ENCODE data around the gene MIGA1. TPM values are rescaled to one million over a fixed set of nuclear protein-coding genes. Genes with fewer than 3 reads are reported as not detected.
A peak's percentile ranks its signal among the peaks of the same experiment; 100 is the strongest.

MIGA1 gene
- total RNA-seq, 2 experiments from 2014 or later = 9.9 to 10.7 TPM

DNA sequence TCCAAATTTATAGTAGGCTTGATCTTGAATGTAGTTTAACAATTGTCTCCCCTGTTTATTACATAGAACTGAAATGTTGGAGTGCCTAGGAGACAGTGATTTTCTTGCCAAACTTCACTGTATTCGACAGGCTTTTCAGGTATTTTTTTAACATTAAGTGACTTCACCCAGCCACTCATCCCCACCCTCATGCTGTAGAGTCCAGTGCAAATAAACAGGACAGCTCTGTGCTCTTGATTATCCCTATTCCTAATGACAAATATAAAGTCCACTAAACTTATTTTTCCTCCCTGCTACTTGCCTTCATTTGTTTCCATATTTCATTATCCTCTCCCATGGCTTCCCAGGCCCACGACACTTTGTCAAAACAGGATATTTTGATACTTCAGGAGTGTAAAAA, 79.8 kb downstream of the MIGA1 start:
- CTCF ChIA-PET = no interaction called here
- ATAC-seq (no peak), DNase-seq (no peak)
- Mint-ChIP-seq H3K27ac (no peak overlapping the region), H3K36me3 (ENCODE audit: low read depth) (peaks cover 39% of the 10 kb centered on the region), H3K27me3 (ENCODE audit: low read depth) (no peaks in the 10 kb centered on the region), H3K4me1 (ENCODE audit: low read depth) (peaks cover 5% of the 10 kb centered on the region), H3K4me3 (no peak overlapping the region), H3K9me3 (ENCODE audit: insufficient read depth) (peaks cover 11% of the 10 kb centered on the region)
- POLR2A ChIA-PET = no interaction called here

DNA sequence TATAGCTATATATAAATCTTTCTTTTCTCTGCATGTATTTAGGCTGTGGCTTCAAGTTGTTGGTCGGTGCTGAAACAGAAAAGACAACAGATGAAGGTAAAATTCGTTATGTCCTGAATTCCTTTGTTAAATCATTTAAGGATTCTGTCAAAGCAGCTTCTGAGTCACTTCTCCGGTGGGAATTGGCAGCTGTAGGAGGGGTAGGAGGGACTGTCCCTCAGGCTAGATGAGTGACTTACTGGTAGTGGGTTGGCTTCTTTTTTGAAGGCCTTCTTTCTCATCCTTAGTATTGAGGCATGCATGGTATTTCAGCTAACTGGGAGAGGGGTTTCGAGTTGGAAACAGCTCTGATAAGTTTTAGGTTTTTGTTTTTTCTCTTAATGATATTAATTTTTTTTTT, 86.8 kb downstream of the MIGA1 start:
- H3K27me3 Mint-ChIP-seq (ENCODE audit: low read depth) = no peaks in the 10 kb centered on the region
- H3K27ac Mint-ChIP-seq = no peak overlapping the region
- DNase-seq = no peak
- no peaks in the 10 kb centered on the region for H3K4me1 Mint-ChIP-seq (ENCODE audit: low read depth)
- no peak for ATAC-seq
- H3K9me3 Mint-ChIP-seq (ENCODE audit: insufficient read depth) = no peaks in the 10 kb centered on the region
- CTCF ChIA-PET = no interaction called here
- H3K36me3 Mint-ChIP-seq (ENCODE audit: low read depth) = peaks cover 20% of the 10 kb centered on the region
- POLR2A ChIA-PET = no interaction called here
- no peak overlapping the region for H3K4me3 Mint-ChIP-seq

DNA sequence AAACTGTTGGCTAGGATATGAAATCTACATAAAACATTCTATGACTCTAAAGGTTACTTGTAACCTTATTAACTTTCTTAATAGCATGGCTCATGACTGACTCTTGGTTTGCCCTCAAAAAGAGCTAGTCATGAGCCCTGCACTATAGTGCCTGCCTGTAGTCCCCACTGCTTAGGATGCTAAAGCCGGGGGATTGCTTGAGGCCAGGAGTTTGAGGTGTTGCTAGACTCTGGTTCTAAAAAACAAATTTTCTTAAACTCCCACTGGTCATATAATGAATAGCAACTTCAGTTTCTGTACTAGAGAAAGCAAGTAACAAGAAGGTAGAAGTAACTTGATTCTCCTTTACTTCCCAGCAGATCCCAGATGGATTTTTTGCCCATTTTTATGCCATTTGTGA, 93.2 kb downstream of the MIGA1 start:
- Mint-ChIP-seq H3K27me3 (ENCODE audit: low read depth) (no peaks in the 10 kb centered on the region), H3K4me3 (no peak overlapping the region), H3K27ac (no peak overlapping the region), H3K9me3 (ENCODE audit: insufficient read depth) (no peaks in the 10 kb centered on the region), H3K36me3 (ENCODE audit: low read depth) (peaks cover 6% of the 10 kb centered on the region), H3K4me1 (ENCODE audit: low read depth) (no peaks in the 10 kb centered on the region)
- DNase-seq (no peak), ATAC-seq (no peak)
- CTCF ChIA-PET = no interaction called here
- POLR2A ChIA-PET = no interaction called here

DNA sequence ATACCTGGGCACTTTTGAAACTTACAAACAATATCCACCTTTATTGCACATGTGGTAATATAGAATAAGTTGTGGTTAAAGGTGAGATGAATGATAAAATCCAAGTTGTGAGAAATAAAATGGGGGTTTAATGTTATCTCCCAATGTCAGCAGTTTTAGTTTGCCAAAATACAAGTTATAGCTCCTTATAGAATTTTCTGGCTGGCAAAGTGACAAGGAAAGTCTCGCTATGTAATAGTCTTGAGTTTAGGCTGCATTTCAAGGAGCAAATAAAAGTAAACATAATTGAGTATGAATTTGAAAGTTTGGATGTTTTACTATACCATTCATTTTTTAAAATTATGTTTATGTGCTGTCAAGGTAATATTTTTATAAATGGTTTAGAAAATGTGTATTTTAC, 94.0 kb downstream of the MIGA1 start:
- ChIA-PET CTCF (no interaction called here), POLR2A (no interaction called here)
- ATAC-seq (no peak), DNase-seq (no peak)
- Mint-ChIP-seq H3K9me3 (ENCODE audit: insufficient read depth) (no peaks in the 10 kb centered on the region), H3K27ac (no peak overlapping the region), H3K27me3 (ENCODE audit: low read depth) (no peaks in the 10 kb centered on the region), H3K4me3 (no peak overlapping the region), H3K36me3 (ENCODE audit: low read depth) (peaks cover 4% of the 10 kb centered on the region), H3K4me1 (ENCODE audit: low read depth) (no peaks in the 10 kb centered on the region)

DNA sequence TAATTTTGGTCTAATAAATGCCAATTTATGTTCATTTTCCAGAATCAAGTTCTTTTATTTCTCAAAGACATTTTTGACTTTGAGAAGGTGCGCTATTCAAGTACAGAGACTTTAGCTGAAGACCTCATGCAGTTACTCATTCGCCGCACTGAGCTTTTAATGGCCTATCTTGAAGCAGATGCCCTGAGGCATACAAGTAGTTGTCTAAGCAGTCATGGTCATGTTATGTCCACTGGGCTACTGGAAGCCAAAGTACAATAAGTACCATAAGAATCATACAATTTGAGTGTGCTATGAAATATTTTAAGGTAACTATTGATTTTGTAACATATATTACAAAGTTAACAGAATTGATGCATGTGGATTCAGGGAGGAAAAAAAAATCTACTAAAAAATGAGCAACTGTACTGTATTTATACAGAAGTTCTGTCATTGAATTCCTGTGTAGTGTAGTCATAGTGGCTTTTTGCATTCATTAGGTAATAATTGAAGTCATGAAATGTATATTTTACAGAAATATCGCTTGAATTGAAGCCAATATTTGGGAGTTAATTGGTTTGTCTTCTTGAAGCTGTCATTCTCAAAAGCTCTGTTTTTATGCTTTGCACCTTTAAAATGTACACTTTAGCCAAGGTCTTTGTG, 95.5 kb downstream of the MIGA1 start:
- Mint-ChIP-seq H3K27me3 (ENCODE audit: low read depth) (no peaks in the 10 kb centered on the region), H3K4me3 (no peak overlapping the region), H3K36me3 (ENCODE audit: low read depth) (no peaks in the 10 kb centered on the region), H3K27ac (no peak overlapping the region), H3K4me1 (ENCODE audit: low read depth) (no peaks in the 10 kb centered on the region), H3K9me3 (ENCODE audit: insufficient read depth) (no peaks in the 10 kb centered on the region)
- DNase-seq = no peak
- POLR2A ChIA-PET = no interaction called here
- CTCF ChIA-PET = no interaction called here
- ATAC-seq = no peak

DNA sequence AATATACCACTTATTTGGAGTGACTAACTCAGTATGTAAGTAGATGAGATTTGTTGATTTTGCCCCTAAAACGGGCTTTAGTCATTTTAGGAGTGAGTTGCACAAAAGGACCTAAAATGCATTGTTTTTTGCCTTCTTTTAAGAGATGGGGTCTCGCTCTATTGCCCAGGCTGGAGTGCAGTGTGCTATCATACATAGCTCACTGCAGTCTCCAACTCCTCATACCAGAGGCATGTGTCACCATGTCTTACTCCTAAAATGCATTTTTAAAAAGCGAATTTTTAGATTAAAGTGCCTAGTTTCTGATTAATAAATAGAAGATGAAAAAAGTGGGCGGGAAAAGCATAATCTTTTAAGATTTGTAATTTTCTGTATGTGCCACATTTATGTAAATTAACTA, 97.4 kb downstream of the MIGA1 start:
- CTCF ChIA-PET = no interaction called here
- Mint-ChIP-seq H3K27ac (no peak overlapping the region), H3K27me3 (ENCODE audit: low read depth) (no peaks in the 10 kb centered on the region), H3K4me3 (no peak overlapping the region), H3K36me3 (ENCODE audit: low read depth) (no peaks in the 10 kb centered on the region), H3K4me1 (ENCODE audit: low read depth) (no peaks in the 10 kb centered on the region), H3K9me3 (ENCODE audit: insufficient read depth) (no peaks in the 10 kb centered on the region)
- POLR2A ChIA-PET = no interaction called here
- ATAC-seq = no peak
- DNase-seq = no peak

DNA sequence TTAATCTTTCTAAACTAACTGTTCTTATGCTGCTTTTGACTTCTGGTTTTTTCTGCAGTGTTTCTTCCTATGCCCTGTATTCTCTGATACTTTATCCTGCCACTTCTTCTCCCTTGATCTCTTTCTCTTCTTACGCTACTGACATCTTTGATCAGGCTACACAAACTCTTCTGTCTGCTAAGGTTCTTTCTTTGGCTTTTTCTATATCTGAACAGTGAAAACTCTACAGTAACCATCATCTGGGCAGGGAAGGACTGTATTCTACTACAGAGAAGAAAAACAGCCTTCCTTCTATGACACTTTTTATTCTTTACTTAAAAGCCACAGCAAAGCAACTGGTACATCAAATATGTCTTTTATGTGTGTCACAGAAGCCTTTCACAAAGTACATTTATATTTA, 101.6 kb downstream of the MIGA1 start:
- no peak for ATAC-seq

DNA sequence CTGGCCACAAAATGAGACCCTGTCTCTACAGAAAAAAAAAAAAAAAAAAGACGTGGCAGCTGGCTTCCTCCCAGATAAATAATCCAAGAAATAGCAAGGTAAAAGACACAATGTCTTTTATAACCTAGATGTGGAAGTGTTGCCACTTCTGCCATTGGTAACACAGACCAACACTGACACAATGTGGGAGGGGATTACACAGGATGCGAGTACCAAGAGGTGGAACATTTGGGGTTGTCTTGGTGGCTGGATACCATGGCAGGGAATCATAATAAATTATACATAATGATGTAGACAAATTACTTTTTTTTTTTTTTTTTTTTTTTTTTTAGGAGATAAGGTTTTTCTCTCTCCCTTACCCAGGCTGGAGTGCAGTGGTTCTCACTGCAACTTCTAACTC, 103.0 kb downstream of the MIGA1 start:
- Mint-ChIP-seq H3K9me3 (ENCODE audit: insufficient read depth) (no peaks in the 10 kb centered on the region), H3K27ac (no peak overlapping the region), H3K4me3 (no peak overlapping the region), H3K27me3 (ENCODE audit: low read depth) (no peaks in the 10 kb centered on the region), H3K36me3 (ENCODE audit: low read depth) (peaks cover 4% of the 10 kb centered on the region), H3K4me1 (ENCODE audit: low read depth) (no peaks in the 10 kb centered on the region)
- POLR2A ChIA-PET = no interaction called here
- peak; percentile 49 for ATAC-seq
- CTCF ChIA-PET = no interaction called here
- DNase-seq = no peak

More for the DNA sequence above, 101.6 kb downstream of the MIGA1 start:
- Mint-ChIP-seq H3K4me1 (ENCODE audit: low read depth) (no peaks in the 10 kb centered on the region), H3K9me3 (ENCODE audit: insufficient read depth) (no peaks in the 10 kb centered on the region), H3K4me3 (no peak overlapping the region), H3K27ac (no peak overlapping the region), H3K27me3 (ENCODE audit: low read depth) (no peaks in the 10 kb centered on the region), H3K36me3 (ENCODE audit: low read depth) (peaks cover 4% of the 10 kb centered on the region)
- no peak for DNase-seq
- ChIA-PET CTCF (no interaction called here), POLR2A (no interaction called here)

DNA sequence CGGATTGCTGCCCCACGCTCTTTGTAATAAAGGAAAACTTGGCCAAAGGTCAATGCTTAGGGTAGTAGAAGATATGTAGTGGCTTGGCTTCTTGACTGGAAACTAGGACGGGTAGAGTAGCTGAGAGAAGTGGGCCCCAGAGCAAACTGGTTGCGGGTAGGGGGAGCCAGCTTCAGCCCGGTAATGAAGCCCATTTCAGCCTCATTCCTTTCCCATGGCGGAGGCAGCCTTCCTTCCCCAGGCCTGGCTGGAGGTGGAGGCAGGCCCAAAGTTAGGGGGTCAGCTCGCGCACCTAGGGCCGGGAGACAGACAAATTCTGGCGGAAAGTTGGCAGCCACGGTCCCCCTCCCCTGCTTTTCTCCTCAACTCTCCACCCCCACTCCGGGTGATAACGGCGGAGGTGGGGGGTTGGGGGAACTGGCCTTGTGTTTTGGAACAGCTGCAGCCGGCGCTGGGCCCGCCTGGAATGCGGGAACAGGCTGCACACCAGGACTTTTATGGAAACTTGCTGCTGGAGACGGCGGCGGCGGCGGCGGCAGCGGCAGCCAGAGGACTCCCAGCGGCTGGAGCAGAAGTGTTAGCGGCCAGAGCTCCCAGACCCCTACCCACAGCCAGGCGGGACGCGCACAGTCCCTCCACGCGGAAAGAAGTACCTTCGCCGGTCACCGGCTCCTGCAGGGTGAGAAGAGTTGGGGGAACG, 108.8 kb downstream of the MIGA1 start, which contains the start of gene NEXN:
Gene NEXN, plus strand, starts transcription at position 544 of the 700 bp plus-strand sequence. CDS start 27,483 bp downstream, outside the sequence.
- peaks cover 4% of the 10 kb centered on the region for H3K36me3 Mint-ChIP-seq (ENCODE audit: low read depth)
- DNase-seq = no peak
- ATAC-seq = no peak
- H3K4me3 Mint-ChIP-seq = peak within 1 kb of the TSS; percentile 62
- H3K9me3 Mint-ChIP-seq (ENCODE audit: insufficient read depth) = no peaks in the 10 kb centered on the region
- ChIA-PET POLR2A (no interaction called here), CTCF (no interaction called here)
- H3K27me3 Mint-ChIP-seq (ENCODE audit: low read depth) = peaks cover 14% of the 10 kb centered on the region
- no peak within 1 kb of the TSS for H3K27ac Mint-ChIP-seq
- peaks cover 8% of the 10 kb centered on the region for H3K4me1 Mint-ChIP-seq (ENCODE audit: low read depth)

DNA sequence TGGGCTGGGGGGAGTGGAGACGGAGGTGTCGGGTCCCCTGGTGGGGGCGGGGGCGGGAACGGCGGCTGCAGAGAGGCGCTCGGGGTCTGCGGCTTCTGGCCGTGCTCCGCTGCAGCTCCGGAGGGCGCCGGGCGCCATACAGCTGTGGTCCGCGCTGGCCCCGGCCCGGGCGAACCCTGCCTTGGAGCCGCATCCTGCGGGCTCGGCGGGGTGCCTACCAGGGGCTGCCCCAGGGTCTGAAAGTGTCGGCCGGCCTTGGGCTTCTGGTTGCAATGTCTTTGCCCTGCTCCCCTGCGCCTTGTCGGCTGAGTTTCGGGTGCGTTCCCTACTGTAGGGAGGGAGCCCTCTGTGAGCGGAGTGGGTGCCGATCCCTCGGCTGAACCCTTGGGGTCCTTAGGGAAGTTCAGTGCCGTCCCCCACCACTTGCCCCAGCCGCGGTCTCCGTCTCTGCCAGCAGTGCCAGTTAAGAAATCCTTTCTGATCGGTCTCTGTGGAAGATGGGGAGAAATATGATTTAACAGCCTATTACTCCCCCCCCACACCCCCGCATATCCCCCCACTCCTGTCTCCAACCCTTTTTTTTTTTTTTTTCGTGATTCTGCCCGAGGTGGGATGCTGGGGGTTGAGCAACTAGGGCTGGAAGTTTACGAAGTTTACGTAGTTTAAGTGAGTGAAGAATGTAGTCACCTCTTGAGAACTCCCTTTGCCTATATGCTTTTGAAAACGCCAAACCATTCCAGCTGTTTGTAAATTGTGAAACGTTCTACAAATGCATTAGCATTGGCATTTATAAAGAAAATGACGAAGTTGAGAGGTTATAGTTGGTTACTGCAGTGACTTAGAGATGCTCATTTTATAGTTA, 109.6 kb downstream of the MIGA1 start:
- POLR2A ChIA-PET = no interaction called here
- DNase-seq (peak; percentile 29), ATAC-seq (peak; percentile 90)
- Mint-ChIP-seq H3K36me3 (ENCODE audit: low read depth) (peaks cover 3% of the 10 kb centered on the region), H3K27me3 (ENCODE audit: low read depth) (peaks cover 14% of the 10 kb centered on the region), H3K4me3 (peak overlapping the region; percentile 62), H3K27ac (no peak overlapping the region), H3K4me1 (ENCODE audit: low read depth) (peaks cover 8% of the 10 kb centered on the region), H3K9me3 (ENCODE audit: insufficient read depth) (no peaks in the 10 kb centered on the region)
- CTCF ChIA-PET = no interaction called here

DNA sequence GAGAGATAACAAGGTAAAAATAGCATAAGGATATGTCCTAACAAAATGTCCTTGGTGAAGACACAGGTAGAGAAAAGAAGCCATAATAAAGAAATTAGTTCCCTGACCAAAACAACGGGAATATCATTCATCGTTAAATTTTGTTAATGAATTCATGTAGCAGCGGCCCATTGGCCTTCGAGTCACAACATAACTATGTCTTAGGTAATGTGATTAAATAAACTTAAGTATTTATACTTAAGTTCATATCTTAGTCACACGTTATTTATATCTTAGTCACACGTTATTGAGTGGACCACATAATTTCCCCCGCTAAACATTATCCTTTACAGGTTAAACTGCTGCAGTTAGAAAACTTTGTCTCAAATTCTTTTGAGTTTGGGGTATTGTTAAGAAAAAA, 110.2 kb downstream of the MIGA1 start:
- Mint-ChIP-seq H3K36me3 (ENCODE audit: low read depth) (no peaks in the 10 kb centered on the region), H3K27ac (no peak overlapping the region), H3K27me3 (ENCODE audit: low read depth) (peaks cover 14% of the 10 kb centered on the region), H3K4me3 (no peak overlapping the region), H3K9me3 (ENCODE audit: insufficient read depth) (no peaks in the 10 kb centered on the region), H3K4me1 (ENCODE audit: low read depth) (peaks cover 8% of the 10 kb centered on the region)
- DNase-seq (no peak), ATAC-seq (no peak)
- POLR2A ChIA-PET = no interaction called here
- CTCF ChIA-PET = no interaction called here

DNA sequence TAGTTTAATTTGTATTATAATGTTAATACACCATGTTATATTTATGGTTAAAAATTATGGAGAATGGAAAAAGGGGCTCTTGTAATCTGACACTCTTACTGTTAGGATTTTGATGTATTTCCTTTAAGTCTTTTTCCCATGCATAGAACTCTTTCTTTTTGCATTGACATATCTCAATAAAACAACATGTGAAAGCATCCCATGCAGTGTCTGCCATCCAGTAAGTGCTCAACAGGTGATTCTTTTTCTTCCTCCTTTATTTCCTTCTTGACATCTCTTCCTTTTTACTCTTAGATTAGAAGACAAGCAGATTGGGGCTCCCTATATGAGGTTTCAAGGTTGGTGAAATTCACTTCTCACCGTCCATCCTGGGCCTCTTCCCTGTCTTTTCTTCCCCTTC, 111.8 kb downstream of the MIGA1 start:
- Mint-ChIP-seq H3K9me3 (ENCODE audit: insufficient read depth) (no peaks in the 10 kb centered on the region), H3K27ac (no peak overlapping the region), H3K36me3 (ENCODE audit: low read depth) (no peaks in the 10 kb centered on the region), H3K27me3 (ENCODE audit: low read depth) (peaks cover 14% of the 10 kb centered on the region), H3K4me1 (ENCODE audit: low read depth) (peaks cover 8% of the 10 kb centered on the region), H3K4me3 (no peak overlapping the region)
- ATAC-seq (no peak), DNase-seq (no peak)
- POLR2A ChIA-PET = no interaction called here
- CTCF ChIA-PET = no interaction called here
